IMR-90 (cell line): Measurements from ENCODE around the gene ADAM17. TPM values are rescaled to one million over a fixed set of nuclear protein-coding genes. Genes with fewer than 3 reads are reported as not detected.

Experiments
- ATAC-seq: fragments of 200-7000 bp; cut with Tn5 transposase; 2 replicates; pipeline ENCODE4 v1.9.1; 2020; ENCODE audit warnings: low read depth, mild to moderate bottlenecking, moderate library complexity
- BruUV-seq: library from RNA; stranded (reverse); fragments of 400-500 nt; replicated peaks from 2 replicates; lab custom pipeline; 2021; lab: Mats Ljungman, UMichigan
- CTCF ChIA-PET: fragments of 300-600 bp; formaldehyde crosslinking; extraction: SDS; loops from one replicate; lab custom pipeline; 2021; ENCODE audit warnings: antibody characterized with exemption; lab: Yijun Ruan, JAX
- POLR2A ChIA-PET: fragments of 300-600 bp; sonication (Branson Sonifier 250); formaldehyde crosslinking; loops from one replicate; lab custom pipeline; 2022; ENCODE audit warnings: antibody characterized with exemption; ENCODE audit not compliant: unreplicated experiment; lab: Charles Lee
- DNase-seq: peaks from one replicate; pipeline ENCODE4 v3.0.0; 2013
- H2AFZ ChIP-seq: replicated peaks from 2 replicates; pipeline ENCODE3; 2013; ENCODE audit warnings: low read length, mild to moderate bottlenecking; ENCODE audit not compliant: poor library complexity
- H2AK5ac ChIP-seq: 2 replicates; pipeline ENCODE4 v1.6.1; 2013; ENCODE audit warnings: low read depth, low read length, inconsistent platforms
- H2AK9ac ChIP-seq: replicated peaks from 2 replicates; pipeline ENCODE3; 2013; ENCODE audit warnings: mild to moderate bottlenecking, low read depth, low read length, moderate library complexity; ENCODE audit not compliant: poor library complexity
- H2BK120ac ChIP-seq: 2 replicates; pipeline ENCODE4 v1.6.1; 2013; ENCODE audit warnings: low read depth, low read length, inconsistent platforms
- H2BK15ac ChIP-seq: 3 replicates; pipeline ENCODE4 v1.6.1; 2013; ENCODE audit warnings: low read depth, low read length, inconsistent platforms
- H2BK20ac ChIP-seq: 2 replicates; pipeline ENCODE4 v1.6.1; 2013; ENCODE audit warnings: low read depth, mild to moderate bottlenecking, inconsistent platforms, low read length, moderate library complexity
- H2BK5ac ChIP-seq: 2 replicates; pipeline ENCODE4 v1.6.1; 2013; ENCODE audit warnings: mild to moderate bottlenecking, low read depth, low read length, inconsistent platforms; ENCODE audit not compliant: poor library complexity, severe bottlenecking
- H3K14ac ChIP-seq: replicated peaks from 2 replicates; pipeline ENCODE4 v1.6.1; 2013; ENCODE audit warnings: low read depth, low read length, inconsistent platforms
- H3K18ac ChIP-seq: 2 replicates; pipeline ENCODE4 v1.6.1; 2013; ENCODE audit warnings: low read depth, low read length, control low read depth
- H3K23ac ChIP-seq: 2 replicates; pipeline ENCODE4 v1.6.1; 2013; ENCODE audit warnings: low read depth, low read length, inconsistent platforms
- H3K27ac ChIP-seq: 2 replicates; pipeline ENCODE4 v1.5.1; 2013; ENCODE audit warnings: mild to moderate bottlenecking, control low read depth, low read length; ENCODE audit not compliant: insufficient read depth
- H3K27me3 ChIP-seq: 2 replicates; pipeline ENCODE4 v1.6.1; 2013; ENCODE audit warnings: low read length; ENCODE audit not compliant: control insufficient read depth, insufficient read depth
- H3K36me3 ChIP-seq: 2 replicates; pipeline ENCODE4 v1.6.1; 2013; ENCODE audit warnings: low read length, mixed read lengths; ENCODE audit not compliant: control insufficient read depth, insufficient read depth
- H3K4ac ChIP-seq: 2 replicates; pipeline ENCODE4 v1.6.1; 2013; ENCODE audit warnings: low read depth, low read length, inconsistent platforms
- H3K4me1 ChIP-seq: 2 replicates; pipeline ENCODE4 v1.6.1; 2013; ENCODE audit warnings: low read length, mixed read lengths; ENCODE audit not compliant: control insufficient read depth, insufficient read depth
- H3K4me2 ChIP-seq: 2 replicates; pipeline ENCODE4 v1.6.1; 2013; ENCODE audit warnings: low read depth, mild to moderate bottlenecking, control low read depth, low read length, moderate library complexity
- H3K4me3 ChIP-seq: 2 replicates; pipeline ENCODE4 v1.5.1; 2013; ENCODE audit warnings: low read depth, mild to moderate bottlenecking, control low read depth, low read length, moderate library complexity; ENCODE audit not compliant: insufficient read depth
- H3K56ac ChIP-seq: 2 replicates; pipeline ENCODE4 v1.6.1; 2013; ENCODE audit warnings: low read length, inconsistent platforms; ENCODE audit not compliant: insufficient read depth; ENCODE audit errors: extremely low read depth
- H3K79me1 ChIP-seq, 2 experiments: 2 replicates each; pipeline ENCODE4 v1.6.1; 2013; ENCODE audit warnings: low read length in 2 of 2, inconsistent platforms in 1 of 2, low read depth in 1 of 2
- H3K9ac ChIP-seq: 2 replicates; pipeline ENCODE4 v1.6.1; 2013; ENCODE audit warnings: low read depth, low read length, control low read depth
- H3K9me1 ChIP-seq: 2 replicates; pipeline ENCODE4 v1.6.1; 2013; ENCODE audit warnings: low read length, inconsistent platforms; ENCODE audit not compliant: insufficient read depth
- H3K9me3 ChIP-seq: 2 replicates; pipeline ENCODE4 v1.6.1; 2013; ENCODE audit warnings: low read length; ENCODE audit not compliant: control insufficient read depth, insufficient read depth
- H4K20me1 ChIP-seq: 2 replicates; pipeline ENCODE4 v1.6.1; 2013; ENCODE audit warnings: low read length, inconsistent platforms; ENCODE audit not compliant: insufficient read depth
- H4K5ac ChIP-seq: 2 replicates; pipeline ENCODE4 v1.6.1; 2013; ENCODE audit warnings: mild to moderate bottlenecking, low read depth, low read length, control low read depth
- H4K8ac ChIP-seq, 2 experiments: 2 replicates each; pipeline ENCODE4 v1.6.1; 2013; ENCODE audit warnings: low read depth in 2 of 2, low read length in 2 of 2, control low read depth in 1 of 2, inconsistent platforms in 1 of 2
- H4K91ac ChIP-seq: 2 replicates; pipeline ENCODE4 v1.6.1; 2013; ENCODE audit warnings: low read depth, low read length, inconsistent platforms; ENCODE audit not compliant: insufficient read depth
- BHLHE40 ChIP-seq: fragments of 150-350 bp; IDR thresholded peaks from 2 replicates; pipeline ENCODE4 v1.6.1; 2016; ENCODE audit warnings: mild to moderate bottlenecking, low read depth, low read length
- CEBPB ChIP-seq: IDR thresholded peaks from 2 replicates; pipeline ENCODE4 v1.6.1; 2012; ENCODE audit warnings: low read depth, low read length, improper control_type of control experiment
- CHD1 ChIP-seq: IDR thresholded peaks from 2 replicates; pipeline ENCODE4 v1.6.1; 2012; ENCODE audit warnings: low read depth, low read length, improper control_type of control experiment
- FOS ChIP-seq: fragments of 150-350 bp; IDR thresholded peaks from 2 replicates; pipeline ENCODE4 v1.6.1; 2016; ENCODE audit warnings: low read depth, low read length
- MAFK ChIP-seq: IDR thresholded peaks from 2 replicates; pipeline ENCODE4 v1.6.1; 2012; ENCODE audit warnings: low read depth, low read length, improper control_type of control experiment
- MAZ ChIP-seq: IDR thresholded peaks from 2 replicates; pipeline ENCODE4 v1.6.1; 2012; ENCODE audit warnings: low read depth, mild to moderate bottlenecking, low read length, improper control_type of control experiment, moderate library complexity, borderline replicate concordance
- MXI1 ChIP-seq: IDR thresholded peaks from 2 replicates; pipeline ENCODE4 v1.6.1; 2012; ENCODE audit warnings: low read depth, mild to moderate bottlenecking, low read length, moderate library complexity, borderline replicate concordance
- NFE2L2 ChIP-seq: fragments of 150-350 bp; IDR thresholded peaks from 2 replicates; pipeline ENCODE4 v1.6.1; 2016; ENCODE audit warnings: low read depth, mild to moderate bottlenecking, low read length
- POLR2A ChIP-seq: IDR thresholded peaks from 2 replicates; pipeline ENCODE4 v1.6.1; 2012; ENCODE audit warnings: mild to moderate bottlenecking, low read depth, low read length
- RAD21 ChIP-seq: IDR thresholded peaks from 2 replicates; pipeline ENCODE4 v1.6.1; 2012; ENCODE audit warnings: low read length, improper control_type of control experiment
- RCOR1 ChIP-seq: IDR thresholded peaks from 2 replicates; pipeline ENCODE4 v1.6.1; 2012; ENCODE audit warnings: mild to moderate bottlenecking, low read length, improper control_type of control experiment; ENCODE audit not compliant: insufficient replicate concordance
- RFX5 ChIP-seq: IDR thresholded peaks from 2 replicates; pipeline ENCODE4 v1.8.0; 2012; ENCODE audit warnings: low read depth, mild to moderate bottlenecking, low read length, moderate library complexity
- SMC3 ChIP-seq: fragments of 150-350 bp; IDR thresholded peaks from 2 replicates; pipeline ENCODE4 v1.6.1; 2016; ENCODE audit warnings: low read depth, mild to moderate bottlenecking, antibody characterized with exemption, low read length, moderate library complexity
- WGBS, 2 experiments: methylation state at CpG; one replicate each; pipeline versions ENCODE4 v1.1.5 to v1.1.7; 2013; ENCODE audit warnings: missing lambda C conversion rate in 2 of 2; ENCODE audit not compliant: insufficient read length in 1 of 2; ENCODE audit errors: extremely low coverage in 2 of 2; 5-methylcytosine and 5-hydroxymethylcytosine counted together
- dilution Hi-C: fragments of 300-500 bp; cut with HindIII; formaldehyde crosslinking; loops from one replicate; pipeline ENCODE4 v1.14.3; 2018; ENCODE audit warnings: low sequenced_read_pairs; ENCODE audit not compliant: unreplicated experiment
- in situ Hi-C: fragments of 300-500 bp; cut with MboI; formaldehyde crosslinking; loops from 3 replicates; pipeline ENCODE4 v1.14.3; 2019; ENCODE audit warnings: low sequenced_read_pairs, inconsistent platforms, mixed read lengths
- intact Hi-C: fragments of 100-400 bp; cut with micrococcal nuclease; formaldehyde crosslinking; loops from 2 replicates; pipeline ENCODE4 v1.10.0; 2022
- polyA plus RNA-seq, 3 experiments: library from polyadenylated mRNA; depleted of rRNA; stranded (reverse); fragments of >200 nt; gene quantifications; 2 replicates each; pipeline ENCODE4 v1.2.3, GENCODE V29; 2012; ENCODE audit warnings: low replicate concordance in 1 of 3
- total RNA-seq: library from RNA; depleted of rRNA; stranded (reverse); fragments of >200 nt; gene quantifications from 2 replicates; pipeline ENCODE4 v1.2.3, GENCODE V29; 2012
- TF ChIP-seq, protein P1 (sequence below): fragments of 150-350 bp; IDR thresholded peaks from 2 replicates; pipeline ENCODE4 v1.6.1; 2016; ENCODE audit warnings: low read depth, mild to moderate bottlenecking, low read length, moderate library complexity, borderline replicate concordance
- TF ChIP-seq, protein P2 (sequence below): fragments of 150-350 bp; IDR thresholded peaks from 2 replicates; pipeline ENCODE4 v1.6.1; 2017; ENCODE audit warnings: mild to moderate bottlenecking, antibody characterized with exemption, low read length, low read depth
- TF ChIP-seq, protein P3 (sequence below): conservative IDR thresholded peaks from 2 replicates; pipeline ENCODE4 v1.5.1; 2012; ENCODE audit warnings: mild to moderate bottlenecking, low read depth, low read length, improper control_type of control experiment

The ADAM17 gene
- total and polyA plus RNA-seq, 2 of the 4 experiments (the other 2 are of a cell fraction) = 9.6 to 34.4 TPM

DNA sequence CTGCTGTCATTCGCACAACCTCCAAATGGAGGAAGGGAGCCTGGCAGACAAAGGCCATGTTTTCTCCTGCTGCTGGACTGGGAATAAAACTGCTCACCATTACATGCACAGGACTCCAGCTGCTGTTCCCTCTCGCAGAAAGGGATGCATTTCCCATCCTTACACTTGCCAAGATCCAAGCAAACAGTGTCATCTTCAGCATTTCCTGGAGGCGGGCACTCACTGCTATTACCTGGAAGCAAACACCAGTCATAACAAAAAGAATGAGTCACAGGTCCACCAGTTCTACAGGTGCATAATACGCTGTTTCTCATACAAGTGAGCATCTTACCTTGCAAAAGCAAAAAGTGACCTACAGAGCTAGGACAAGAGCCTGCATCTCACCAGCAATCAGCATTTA lies 58.6 kb downstream of the ADAM17 start:
- BruUV-seq = no TSS peak
- Histone ChIP-seq H2BK15ac (no peak overlapping the region), H3K27ac (no peak overlapping the region), H3K79me1 (peaks cover 3 to 24% of the 10 kb centered on the region in 2 experiments; a peak in 3 of 4 replicates), H3K18ac (no peak overlapping the region), H2AK5ac (no peak overlapping the region), H3K4me3 (no peak overlapping the region), H4K91ac (no peak overlapping the region), H3K4ac (no peak overlapping the region), H4K8ac (no peak overlapping the region), H3K9ac (no peak overlapping the region), H4K20me1 (no peaks in the 10 kb centered on the region; the same call in 1 of the 2 replicates), H2BK5ac (no peak overlapping the region), H2AK9ac (no peak overlapping the region), H3K9me3 (no peaks in the 10 kb centered on the region), H3K4me1 (peaks cover 4% of the 10 kb centered on the region), H2AFZ (no peak overlapping the region), H3K27me3 (no peaks in the 10 kb centered on the region), H3K36me3 (peaks cover 35% of the 10 kb centered on the region), H3K56ac (no peak overlapping the region), H3K4me2 (no peak overlapping the region), H3K14ac (no peak overlapping the region), H2BK120ac (no peak overlapping the region), H3K23ac (no peak overlapping the region), H4K5ac (no peak overlapping the region), H3K9me1 (peaks cover 11% of the 10 kb centered on the region; the same call in 1 of the 2 replicates), H2BK20ac (no peak overlapping the region)
- in situ Hi-C loops = no loop called here
- ChIA-PET CTCF (no interaction called here), POLR2A (no interaction called here)
- intact Hi-C loops = no loop called here
- no peak for TF ChIP-seq NFE2L2
- TF ChIP-seq MXI1 = no peak
- TF ChIP-seq POLR2A = no peak
- no peak for TF ChIP-seq CHD1
- TF ChIP-seq CEBPB = no peak
- no peak for TF ChIP-seq RFX5
- no peak for TF ChIP-seq BHLHE40
- no peak for TF ChIP-seq MAFK
- TF ChIP-seq, protein P1, sequence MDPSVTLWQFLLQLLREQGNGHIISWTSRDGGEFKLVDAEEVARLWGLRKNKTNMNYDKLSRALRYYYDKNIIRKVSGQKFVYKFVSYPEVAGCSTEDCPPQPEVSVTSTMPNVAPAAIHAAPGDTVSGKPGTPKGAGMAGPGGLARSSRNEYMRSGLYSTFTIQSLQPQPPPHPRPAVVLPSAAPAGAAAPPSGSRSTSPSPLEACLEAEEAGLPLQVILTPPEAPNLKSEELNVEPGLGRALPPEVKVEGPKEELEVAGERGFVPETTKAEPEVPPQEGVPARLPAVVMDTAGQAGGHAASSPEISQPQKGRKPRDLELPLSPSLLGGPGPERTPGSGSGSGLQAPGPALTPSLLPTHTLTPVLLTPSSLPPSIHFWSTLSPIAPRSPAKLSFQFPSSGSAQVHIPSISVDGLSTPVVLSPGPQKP = no peak
- TF ChIP-seq, protein P2, sequence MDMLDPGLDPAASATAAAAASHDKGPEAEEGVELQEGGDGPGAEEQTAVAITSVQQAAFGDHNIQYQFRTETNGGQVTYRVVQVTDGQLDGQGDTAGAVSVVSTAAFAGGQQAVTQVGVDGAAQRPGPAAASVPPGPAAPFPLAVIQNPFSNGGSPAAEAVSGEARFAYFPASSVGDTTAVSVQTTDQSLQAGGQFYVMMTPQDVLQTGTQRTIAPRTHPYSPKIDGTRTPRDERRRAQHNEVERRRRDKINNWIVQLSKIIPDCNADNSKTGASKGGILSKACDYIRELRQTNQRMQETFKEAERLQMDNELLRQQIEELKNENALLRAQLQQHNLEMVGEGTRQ = no peak
- no peak for TF ChIP-seq RAD21
- TF ChIP-seq MAZ = no peak
- no peak for TF ChIP-seq FOS
- TF ChIP-seq RCOR1 = no peak
- no peak for TF ChIP-seq SMC3
- TF ChIP-seq, protein P3, sequence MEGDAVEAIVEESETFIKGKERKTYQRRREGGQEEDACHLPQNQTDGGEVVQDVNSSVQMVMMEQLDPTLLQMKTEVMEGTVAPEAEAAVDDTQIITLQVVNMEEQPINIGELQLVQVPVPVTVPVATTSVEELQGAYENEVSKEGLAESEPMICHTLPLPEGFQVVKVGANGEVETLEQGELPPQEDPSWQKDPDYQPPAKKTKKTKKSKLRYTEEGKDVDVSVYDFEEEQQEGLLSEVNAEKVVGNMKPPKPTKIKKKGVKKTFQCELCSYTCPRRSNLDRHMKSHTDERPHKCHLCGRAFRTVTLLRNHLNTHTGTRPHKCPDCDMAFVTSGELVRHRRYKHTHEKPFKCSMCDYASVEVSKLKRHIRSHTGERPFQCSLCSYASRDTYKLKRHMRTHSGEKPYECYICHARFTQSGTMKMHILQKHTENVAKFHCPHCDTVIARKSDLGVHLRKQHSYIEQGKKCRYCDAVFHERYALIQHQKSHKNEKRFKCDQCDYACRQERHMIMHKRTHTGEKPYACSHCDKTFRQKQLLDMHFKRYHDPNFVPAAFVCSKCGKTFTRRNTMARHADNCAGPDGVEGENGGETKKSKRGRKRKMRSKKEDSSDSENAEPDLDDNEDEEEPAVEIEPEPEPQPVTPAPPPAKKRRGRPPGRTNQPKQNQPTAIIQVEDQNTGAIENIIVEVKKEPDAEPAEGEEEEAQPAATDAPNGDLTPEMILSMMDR = no peak
- no peak for ATAC-seq
- 95% methylated on average over 2 of the region's 4 CpGs; no CpG with 5 or more reads in 1 of the 2 experiments for WGBS, 2 experiments
- no peak for DNase-seq
- dilution Hi-C loops = no loop called here
